H1 (cell line): ENCODE measurements around the gene ZNF750.

Experiments used
- BRCA1 ChIP-seq: IDR thresholded peaks from 2 replicates; pipeline ENCODE4 v1.6.1; 2012; ENCODE audit warnings: low read depth, low read length, improper control_type of control experiment
- EP300 ChIP-seq, 2 experiments: IDR thresholded peaks; 1 replicate in 1 of 2; 2 replicates in 1 of 2; pipeline ENCODE4 v1.6.1; 2011 to 2012; ENCODE audit warnings: low read depth in 2 of 2, low read length in 2 of 2, mild to moderate bottlenecking in 2 of 2, borderline replicate concordance in 1 of 2, inconsistent platforms in 1 of 2, moderate library complexity in 1 of 2
- FOSL1 ChIP-seq: IDR thresholded peaks from 2 replicates; pipeline ENCODE4 v1.6.1; 2011; ENCODE audit warnings: mild to moderate bottlenecking, low read depth, low read length, moderate library complexity; ENCODE audit not compliant: insufficient read depth
- JUND ChIP-seq: IDR thresholded peaks from 2 replicates; pipeline ENCODE4 v1.6.1; 2011; ENCODE audit warnings: mild to moderate bottlenecking, improper control_type of control experiment, low read length
- NRF1 ChIP-seq: IDR thresholded peaks from 2 replicates; pipeline ENCODE4 v1.6.1; 2011; ENCODE audit warnings: mild to moderate bottlenecking, low read depth, low read length, improper control_type of control experiment
- POLR2A ChIP-seq, 2 experiments: IDR thresholded peaks; 1 replicate in 1 of 2; 2 replicates in 1 of 2; pipeline ENCODE4 v1.6.1; 2011; ENCODE audit warnings: low read depth in 2 of 2, low read length in 2 of 2, mild to moderate bottlenecking in 2 of 2; ENCODE audit errors: control extremely low read depth in 1 of 2
- RAD21 ChIP-seq, 2 experiments: IDR thresholded peaks in 1 of 2; conservative IDR thresholded peaks in 1 of 2; 2 replicates each; pipeline ENCODE4 v1.6.1; 2011; ENCODE audit warnings: low read depth in 2 of 2, low read length in 2 of 2, improper control_type of control experiment in 1 of 2, inconsistent platforms in 1 of 2, mild to moderate bottlenecking in 1 of 2, moderate library complexity in 1 of 2
- TF ChIP-seq, protein P1 (sequence below), 3 experiments: IDR thresholded peaks; 1 replicate in 2 of 3; 2 replicates in 1 of 3; pipeline versions ENCODE4 v1.5.1 to v1.6.1; 2011; ENCODE audit warnings: low read length in 3 of 3, mild to moderate bottlenecking in 3 of 3, inconsistent platforms in 2 of 3, low read depth in 1 of 3, moderate library complexity in 1 of 3; ENCODE audit not compliant: insufficient read depth in 1 of 3; ENCODE audit errors: control extremely low read depth in 1 of 3
- TF ChIP-seq, protein P2 (sequence below): IDR thresholded peaks from 2 replicates; pipeline ENCODE4 v1.6.1; 2012; ENCODE audit warnings: inconsistent platforms

DNA sequence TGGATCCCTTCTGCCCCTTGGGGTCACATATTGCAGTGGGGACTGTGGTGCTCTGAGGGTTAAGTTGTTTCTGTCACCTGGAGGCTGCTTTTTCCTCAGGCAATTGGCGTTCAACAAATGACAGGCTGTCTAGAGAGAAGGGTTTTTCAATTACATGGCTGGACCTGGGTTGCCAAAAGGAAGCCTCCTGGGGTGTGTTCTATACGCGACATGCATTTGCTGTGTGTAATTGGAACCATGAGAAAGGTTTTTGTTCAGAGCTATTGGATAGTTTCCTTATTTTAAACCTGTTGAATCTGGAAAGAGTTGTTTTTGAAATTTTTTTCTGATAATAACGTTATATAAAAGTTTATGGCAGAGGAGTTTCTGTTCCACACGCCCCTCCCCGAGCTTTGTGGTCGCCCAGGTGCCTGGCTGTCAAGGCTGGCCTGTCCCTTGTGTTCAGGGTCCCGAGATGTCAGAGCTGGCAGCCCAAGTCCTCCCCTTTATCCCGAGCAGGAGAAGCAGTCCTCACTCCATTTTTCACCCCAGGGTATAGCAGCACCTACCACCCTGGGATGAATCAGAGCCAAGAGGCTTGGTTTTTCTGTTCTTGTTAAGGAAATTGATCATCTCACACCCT lies 26.1 kb upstream of the ZNF750 start:
- no peak for TF ChIP-seq JUND
- no peak for TF ChIP-seq POLR2A (IDR thresholded peaks at IDR 0.05; ENCODE audit: control extremely low read depth in 1 of 2, low read depth in 2 of 2, low read length in 2 of 2)
- TF ChIP-seq NRF1 = no peak
- no peak for TF ChIP-seq RAD21 (IDR thresholded peaks at IDR 0.05 in 1 of 2, conservative IDR thresholded peaks at IDR 0.05 in 1 of 2; ENCODE audit: low read depth in 2 of 2, low read length in 2 of 2)
- TF ChIP-seq, protein P1, sequence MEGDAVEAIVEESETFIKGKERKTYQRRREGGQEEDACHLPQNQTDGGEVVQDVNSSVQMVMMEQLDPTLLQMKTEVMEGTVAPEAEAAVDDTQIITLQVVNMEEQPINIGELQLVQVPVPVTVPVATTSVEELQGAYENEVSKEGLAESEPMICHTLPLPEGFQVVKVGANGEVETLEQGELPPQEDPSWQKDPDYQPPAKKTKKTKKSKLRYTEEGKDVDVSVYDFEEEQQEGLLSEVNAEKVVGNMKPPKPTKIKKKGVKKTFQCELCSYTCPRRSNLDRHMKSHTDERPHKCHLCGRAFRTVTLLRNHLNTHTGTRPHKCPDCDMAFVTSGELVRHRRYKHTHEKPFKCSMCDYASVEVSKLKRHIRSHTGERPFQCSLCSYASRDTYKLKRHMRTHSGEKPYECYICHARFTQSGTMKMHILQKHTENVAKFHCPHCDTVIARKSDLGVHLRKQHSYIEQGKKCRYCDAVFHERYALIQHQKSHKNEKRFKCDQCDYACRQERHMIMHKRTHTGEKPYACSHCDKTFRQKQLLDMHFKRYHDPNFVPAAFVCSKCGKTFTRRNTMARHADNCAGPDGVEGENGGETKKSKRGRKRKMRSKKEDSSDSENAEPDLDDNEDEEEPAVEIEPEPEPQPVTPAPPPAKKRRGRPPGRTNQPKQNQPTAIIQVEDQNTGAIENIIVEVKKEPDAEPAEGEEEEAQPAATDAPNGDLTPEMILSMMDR (IDR thresholded peaks at IDR 0.05; ENCODE audit: control extremely low read depth in 1 of 3, insufficient read depth in 1 of 3, low read depth in 1 of 3, low read length in 3 of 3) = no peak
- TF ChIP-seq, protein P2, sequence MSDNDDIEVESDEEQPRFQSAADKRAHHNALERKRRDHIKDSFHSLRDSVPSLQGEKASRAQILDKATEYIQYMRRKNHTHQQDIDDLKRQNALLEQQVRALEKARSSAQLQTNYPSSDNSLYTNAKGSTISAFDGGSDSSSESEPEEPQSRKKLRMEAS = no peak
- no peak for TF ChIP-seq FOSL1
- no peak for TF ChIP-seq BRCA1
- TF ChIP-seq EP300 (IDR thresholded peaks at IDR 0.05; ENCODE audit: borderline replicate concordance in 1 of 2, low read depth in 2 of 2, low read length in 2 of 2) = no peak
